HG03521 (cell line): ENCODE data around the gene SMAD3.
A peak's percentile ranks its signal among the peaks of the same experiment; 100 is the strongest.
"Not testable (repeated sequence)": the region's sequence is repeated elsewhere in the genome, so short reads cannot be mapped to it uniquely, and the experiment has no call there.

Experiments used
- ATAC-seq: cut with Tn5 transposase; IDR thresholded peaks from one replicate; pipeline ENCODE4 v1.9.1; 2021; ENCODE audit warnings: mild to moderate bottlenecking, moderate library complexity; ENCODE audit not compliant: unreplicated experiment

Gene SMAD3

GRCh38 chr15:67065531-67066005 is at the start of gene SMAD3:
SMAD3 (plus strand) TSS chr15:67065602; CDS start chr15:67066155, 553 bp downstream.
- ATAC-seq: peak; percentile 53

GRCh38 chr15:67017311-67017710 is 48.1 kb upstream of the SMAD3 start:
- no peak for ATAC-seq

GRCh38 chr15:67018026-67018425 is 47.4 kb upstream of the SMAD3 start:
- ATAC-seq: no peak

GRCh38 chr15:67018441-67018840 is 47.0 kb upstream of the SMAD3 start:
- ATAC-seq: no peak

- ATAC-seq: no peak
Observed at GRCh38 chr15:67019069-67019468, 46.3 kb upstream of the SMAD3 start.

GRCh38 chr15:67019884-67020520 is 45.4 kb upstream of the SMAD3 start:
- no peak for ATAC-seq

- ATAC-seq: not testable (repeated sequence)
Observed at GRCh38 chr15:67020668-67021067, 44.7 kb upstream of the SMAD3 start.

GRCh38 chr15:67021455-67021854 is 43.9 kb upstream of the SMAD3 start:
- no peak for ATAC-seq

GRCh38 chr15:67022587-67023105 is 42.8 kb upstream of the SMAD3 start:
- no peak for ATAC-seq

GRCh38 chr15:67023517-67024313 is 41.7 kb upstream of the SMAD3 start:
- ATAC-seq: no peak

- ATAC-seq: no peak
Observed at GRCh38 chr15:67024314-67024997, 40.9 kb upstream of the SMAD3 start.

- ATAC-seq: no peak
Observed at GRCh38 chr15:67024998-67025368, 40.4 kb upstream of the SMAD3 start.

- ATAC-seq: no peak
Observed at GRCh38 chr15:67025719-67026609, 39.4 kb upstream of the SMAD3 start.

GRCh38 chr15:67026610-67026967 is 38.8 kb upstream of the SMAD3 start:
- ATAC-seq: no peak

- not testable (repeated sequence) for ATAC-seq
Observed at GRCh38 chr15:67028440-67028839, 37.0 kb upstream of the SMAD3 start.

- no peak for ATAC-seq
Observed at GRCh38 chr15:67030036-67030762, 35.2 kb upstream of the SMAD3 start.

GRCh38 chr15:67031331-67031730 is 34.1 kb upstream of the SMAD3 start:
- no peak for ATAC-seq

GRCh38 chr15:67032608-67033007 is 32.8 kb upstream of the SMAD3 start:
- no peak for ATAC-seq

GRCh38 chr15:67033012-67033411 is 32.4 kb upstream of the SMAD3 start:
- ATAC-seq: no peak

- no peak for ATAC-seq
Observed at GRCh38 chr15:67033571-67034044, 31.8 kb upstream of the SMAD3 start.
